Right lobe of liver (tissue), 4 donors: ENCODE data around the gene G0S2.

ENCODE experiments used
- CTCF ChIP-seq, 4 donors: fragments of 200-600 bp in 3 of 4; fragments of 450-650 bp in 1 of 4; IDR thresholded peaks; one replicate each; pipeline versions ENCODE4 v1.5.1 to v1.8.0; 2016 to 2022; ENCODE audit warnings: antibody characterized with exemption in 4 of 4, mild to moderate bottlenecking in 2 of 4
- POLR2A ChIP-seq: fragments of 450-650 bp; IDR thresholded peaks from one replicate; pipeline ENCODE4 v1.6.1; 2017; ENCODE audit warnings: antibody characterized with exemption, mild to moderate bottlenecking
- donor health status: DM: no; HTN: no; CAD: no.
- donor health status: DM: no; HTN: no; CAD: no.
- donor health status: DM: no; HTN: yes; CAD: no.

- TF ChIP-seq CTCF (IDR thresholded peaks at IDR 0.05) = no peak
- no peak for TF ChIP-seq POLR2A
Observed at GRCh38 chr1:209647156-209647555, 28.1 kb upstream of the G0S2 start.
